Transverse colon (tissue), 4 donors: ENCODE measurements around the gene SDCCAG8.

Experiments
- POLR2A ChIP-seq: fragments of 450-650 bp; IDR thresholded peaks from one replicate; pipeline ENCODE4 v1.6.1; 2016; ENCODE audit warnings: antibody characterized with exemption, mild to moderate bottlenecking, moderate library complexity
- POLR2AphosphoS5 ChIP-seq, 3 donors: sonication (generic); formaldehyde crosslinking; IDR thresholded peaks; one replicate each; pipeline ENCODE4 v1.6.1; 2016; ENCODE audit warnings: antibody characterized with exemption in 3 of 3
- TF ChIP-seq, protein P1 (sequence below), 5 experiments: fragments of 200-600 bp in 3 of 5; fragments of 450-650 bp in 2 of 5; sonication (generic) in 3 of 5; IDR thresholded peaks; 1 replicate in 2 of 5; 2 replicates in 3 of 5; pipeline ENCODE4 v1.5.1; 2016 to 2017; ENCODE audit warnings: antibody characterized with exemption in 5 of 5, inconsistent platforms in 3 of 5, mild to moderate bottlenecking in 2 of 5, moderate library complexity in 1 of 5

DNA sequence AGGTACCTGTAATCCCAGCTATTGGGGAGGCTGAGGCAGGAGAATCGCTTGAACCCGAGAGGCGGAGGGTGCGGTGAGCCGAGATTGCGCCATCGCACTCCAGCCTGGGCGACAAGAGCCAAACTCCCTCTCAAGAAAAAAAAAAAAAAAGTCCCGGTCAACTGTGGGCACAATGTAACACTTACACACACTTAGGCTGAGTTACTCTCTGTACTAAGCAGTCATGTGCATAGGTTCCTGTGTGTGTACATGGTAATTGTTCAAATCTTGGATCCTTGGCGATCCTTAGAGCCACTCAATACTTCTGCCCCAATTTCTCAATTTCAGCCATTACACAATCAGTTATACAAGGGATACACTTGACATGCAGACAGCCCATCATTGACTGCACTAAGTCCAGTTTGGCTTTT is 11.6 kb downstream of the SDCCAG8 start:
- TF ChIP-seq, protein P1, sequence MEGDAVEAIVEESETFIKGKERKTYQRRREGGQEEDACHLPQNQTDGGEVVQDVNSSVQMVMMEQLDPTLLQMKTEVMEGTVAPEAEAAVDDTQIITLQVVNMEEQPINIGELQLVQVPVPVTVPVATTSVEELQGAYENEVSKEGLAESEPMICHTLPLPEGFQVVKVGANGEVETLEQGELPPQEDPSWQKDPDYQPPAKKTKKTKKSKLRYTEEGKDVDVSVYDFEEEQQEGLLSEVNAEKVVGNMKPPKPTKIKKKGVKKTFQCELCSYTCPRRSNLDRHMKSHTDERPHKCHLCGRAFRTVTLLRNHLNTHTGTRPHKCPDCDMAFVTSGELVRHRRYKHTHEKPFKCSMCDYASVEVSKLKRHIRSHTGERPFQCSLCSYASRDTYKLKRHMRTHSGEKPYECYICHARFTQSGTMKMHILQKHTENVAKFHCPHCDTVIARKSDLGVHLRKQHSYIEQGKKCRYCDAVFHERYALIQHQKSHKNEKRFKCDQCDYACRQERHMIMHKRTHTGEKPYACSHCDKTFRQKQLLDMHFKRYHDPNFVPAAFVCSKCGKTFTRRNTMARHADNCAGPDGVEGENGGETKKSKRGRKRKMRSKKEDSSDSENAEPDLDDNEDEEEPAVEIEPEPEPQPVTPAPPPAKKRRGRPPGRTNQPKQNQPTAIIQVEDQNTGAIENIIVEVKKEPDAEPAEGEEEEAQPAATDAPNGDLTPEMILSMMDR (IDR thresholded peaks at IDR 0.05), result no peak
- TF ChIP-seq POLR2A (no peak), POLR2AphosphoS5 (IDR thresholded peaks at IDR 0.05) (no peak)
